Stimulated activated CD8-positive, alpha-beta memory T cell treated with anti-CD3 and anti-CD28 coated beads, Interleukin-15, amount 100 ng/mL, for 4 hours (primary cell): ENCODE results near the gene PPIB.

Experiments
- DNase-seq, 2 donors: peaks; one replicate each; pipeline ENCODE4 v3.0.0-alpha.2; 2020; ENCODE audit warnings: low read depth in 2 of 2

Gene PPIB

GRCh38 chr15:64158363-64159134 is 4.3 kb downstream of the PPIB start:
- no peak for DNase-seq

- DNase-seq = no peak
Measured at GRCh38 chr15:64157599-64158125, 5.2 kb downstream of the PPIB start.

- no peak for DNase-seq
Measured at GRCh38 chr15:64156652-64157331, 6.0 kb downstream of the PPIB start.

GRCh38 chr15:64155802-64156651 is 6.8 kb downstream of the PPIB start:
- DNase-seq = no peak

GRCh38 chr15:64153480-64154367 is 9.1 kb downstream of the PPIB start:
- DNase-seq = peak; percentile 72 to 80

GRCh38 chr15:64152507-64153387 is 10.1 kb downstream of the PPIB start:
- no peak for DNase-seq

- no peak for DNase-seq
Measured at GRCh38 chr15:64151727-64152506, 10.9 kb downstream of the PPIB start, which contains the start of gene SNX22. TSS of gene SNX22 (plus strand) at chr15:64151731. CDS start at chr15:64151776, 45 bp downstream.

GRCh38 chr15:64149893-64150578 is 12.8 kb downstream of the PPIB start:
- DNase-seq = no peak

GRCh38 chr15:64149424-64149823 is 13.4 kb downstream of the PPIB start:
- DNase-seq = no peak

- DNase-seq = no peak
Measured at GRCh38 chr15:64148581-64148980, 14.2 kb downstream of the PPIB start.

- no peak for DNase-seq
Measured at GRCh38 chr15:64148168-64148567, 14.7 kb downstream of the PPIB start.

GRCh38 chr15:64146885-64147681 is 15.7 kb downstream of the PPIB start:
- no peak for DNase-seq

- no peak for DNase-seq
Measured at GRCh38 chr15:64146520-64146884, 16.3 kb downstream of the PPIB start.

- no peak for DNase-seq
Measured at GRCh38 chr15:64146041-64146440, 16.8 kb downstream of the PPIB start.

GRCh38 chr15:64144565-64145281 is 18.1 kb downstream of the PPIB start:
- DNase-seq = no peak

- no peak for DNase-seq
Measured at GRCh38 chr15:64144192-64144564, 18.6 kb downstream of the PPIB start.

- DNase-seq = no peak
Measured at GRCh38 chr15:64143276-64143675, 19.5 kb downstream of the PPIB start.
